ENCODE measurements around the gene RGP1.

GRCh38 chr9:35795695-35796094, 46.6 kb downstream of the RGP1 start:
- TF ChIP-seq, protein P1, sequence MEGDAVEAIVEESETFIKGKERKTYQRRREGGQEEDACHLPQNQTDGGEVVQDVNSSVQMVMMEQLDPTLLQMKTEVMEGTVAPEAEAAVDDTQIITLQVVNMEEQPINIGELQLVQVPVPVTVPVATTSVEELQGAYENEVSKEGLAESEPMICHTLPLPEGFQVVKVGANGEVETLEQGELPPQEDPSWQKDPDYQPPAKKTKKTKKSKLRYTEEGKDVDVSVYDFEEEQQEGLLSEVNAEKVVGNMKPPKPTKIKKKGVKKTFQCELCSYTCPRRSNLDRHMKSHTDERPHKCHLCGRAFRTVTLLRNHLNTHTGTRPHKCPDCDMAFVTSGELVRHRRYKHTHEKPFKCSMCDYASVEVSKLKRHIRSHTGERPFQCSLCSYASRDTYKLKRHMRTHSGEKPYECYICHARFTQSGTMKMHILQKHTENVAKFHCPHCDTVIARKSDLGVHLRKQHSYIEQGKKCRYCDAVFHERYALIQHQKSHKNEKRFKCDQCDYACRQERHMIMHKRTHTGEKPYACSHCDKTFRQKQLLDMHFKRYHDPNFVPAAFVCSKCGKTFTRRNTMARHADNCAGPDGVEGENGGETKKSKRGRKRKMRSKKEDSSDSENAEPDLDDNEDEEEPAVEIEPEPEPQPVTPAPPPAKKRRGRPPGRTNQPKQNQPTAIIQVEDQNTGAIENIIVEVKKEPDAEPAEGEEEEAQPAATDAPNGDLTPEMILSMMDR (IDR thresholded peaks at IDR 0.05 in 2 of 3, conservative IDR thresholded peaks at IDR 0.05 in 1 of 3; ENCODE audit: insufficient read depth in 2 of 3, low read depth in 1 of 3, low read length in 3 of 3) = no peak
- no peak for TF ChIP-seq KDM1A (IDR thresholded peaks at IDR 0.05)
- no peak for TF ChIP-seq POLR2A (conservative IDR thresholded peaks at IDR 0.05)
- no peak for TF ChIP-seq ADNP (tag; IDR thresholded peaks at IDR 0.05)
- no peak for TF ChIP-seq POLR2AphosphoS5 (IDR thresholded peaks at IDR 0.05; ENCODE audit: control insufficient read depth, insufficient read depth, low read depth, low read length)
- TF ChIP-seq NCOA2 (IDR thresholded peaks at IDR 0.05; ENCODE audit: partially characterized antibody in 2 of 2) = no peak
- no peak for TF ChIP-seq HDAC2 (IDR thresholded peaks at IDR 0.05)
